Measurements from ENCODE around the gene PTPN6. TPM values are rescaled to one million over a fixed set of nuclear protein-coding genes. Genes with fewer than 3 reads are reported as not detected.

Gene PTPN6
- total RNA-seq, 2 experiments from 2014 or later = 37.1 to 116 TPM

GRCh38 chr12:6975297-6976032 lies 24.3 kb downstream of the PTPN6 start:
- intact Hi-C loops (cut with micrococcal nuclease; ENCODE audit: unreplicated experiment) = no loop called here
- H3K9me2 ChIP-seq (ENCODE audit: insufficient read depth, low read length) = no peaks in the 10 kb centered on the region
- peaks cover 78% of the 10 kb centered on the region for H3K36me3 ChIP-seq (ENCODE audit: insufficient read depth, low read length)
- peaks cover 43% of the 10 kb centered on the region for H3K4me1 ChIP-seq (ENCODE audit: insufficient read depth, low read length, poor library complexity, severe bottlenecking)
- H3K27ac ChIP-seq (ENCODE audit: low read depth, low read length, poor library complexity, severe bottlenecking) = peak overlapping the region; percentile 9
- DNase-seq (ENCODE audit: low spot score) = no peak
- no TSS peak for BruUV-seq (replicated peaks)
- no peak overlapping the region for H2AFZ ChIP-seq (ENCODE audit: low read length)
- ChIA-PET CTCF (ENCODE audit: unreplicated experiment) (no interaction called here), POLR2A (interaction anchor here (0.5 to 2.6 kb wide), 7 partner anchors 19 to 456 kb away, joined by 3 to 16 read pairs (median 4); partner anchors contain the start of genes C12orf57, LPCAT3 and RNU7-1)
- peaks cover 36% of the 10 kb centered on the region for H3K79me2 ChIP-seq (ENCODE audit: insufficient read depth, low read depth, low read length)
- no peaks in the 10 kb centered on the region for H4K20me1 ChIP-seq (ENCODE audit: insufficient read depth, low read length)
- H3K4me3 ChIP-seq (ENCODE audit: low read depth, low read length, poor library complexity, severe bottlenecking) = no peak overlapping the region
- H3K9me3 ChIP-seq (ENCODE audit: low read length) = no peaks in the 10 kb centered on the region
- H3K4me2 ChIP-seq (ENCODE audit: low read length) = no peak overlapping the region
- no peak for TF ChIP-seq EZH2phosphoT487 (IDR thresholded peaks at IDR 0.05; ENCODE audit: borderline replicate concordance, low read depth, low read length)
- no peak for TF ChIP-seq CTCF (conservative IDR thresholded peaks at IDR 0.05; ENCODE audit: low read length)

- peaks cover 94% of the 10 kb centered on the region for H3K36me3 ChIP-seq (ENCODE audit: insufficient read depth, low read length)
- H3K4me1 ChIP-seq (ENCODE audit: insufficient read depth, low read length, poor library complexity, severe bottlenecking) = peaks cover 32% of the 10 kb centered on the region
- peaks cover 16% of the 10 kb centered on the region for H3K79me2 ChIP-seq (ENCODE audit: insufficient read depth, low read depth, low read length)
- DNase-seq (ENCODE audit: low spot score) = no peak
- ChIA-PET POLR2A (interaction anchor here (0.5 to 1.6 kb wide), 4 partner anchors 9 to 81 kb away, joined by 3 to 7 read pairs (median 4); no protein-coding TSS in a partner anchor), CTCF (ENCODE audit: unreplicated experiment) (no interaction called here)
- H3K9me2 ChIP-seq (ENCODE audit: insufficient read depth, low read length) = no peaks in the 10 kb centered on the region
- no peaks in the 10 kb centered on the region for H4K20me1 ChIP-seq (ENCODE audit: insufficient read depth, low read length)
- no peak overlapping the region for H2AFZ ChIP-seq (ENCODE audit: low read length)
- no peak overlapping the region for H3K4me3 ChIP-seq (ENCODE audit: low read depth, low read length, poor library complexity, severe bottlenecking)
- TF ChIP-seq CTCF (conservative IDR thresholded peaks at IDR 0.05; ENCODE audit: low read length) = no peak
- TF ChIP-seq EZH2phosphoT487 (IDR thresholded peaks at IDR 0.05; ENCODE audit: borderline replicate concordance, low read depth, low read length) = no peak
- intact Hi-C loops (cut with micrococcal nuclease; ENCODE audit: unreplicated experiment) = no loop called here
- H3K27ac ChIP-seq (ENCODE audit: low read depth, low read length, poor library complexity, severe bottlenecking) = no peak overlapping the region
- H3K9me3 ChIP-seq (ENCODE audit: low read length) = no peaks in the 10 kb centered on the region
- no TSS peak for BruUV-seq (replicated peaks)
- no peak overlapping the region for H3K4me2 ChIP-seq (ENCODE audit: low read length)
These were observed 26.5 kb downstream of the PTPN6 start for GRCh38 chr12:6977653-6978052.

GRCh38 chr12:6978188-6978587 lies 27.0 kb downstream of the PTPN6 start:
- ChIA-PET CTCF (ENCODE audit: unreplicated experiment) (no interaction called here), POLR2A (interaction anchor here (0.7 to 1.6 kb wide), 3 partner anchors 9 to 47 kb away, joined by 3 to 7 read pairs (median 3); no protein-coding TSS in a partner anchor)
- intact Hi-C loops (cut with micrococcal nuclease; ENCODE audit: unreplicated experiment) = no loop called here
- peaks cover 27% of the 10 kb centered on the region for H3K4me1 ChIP-seq (ENCODE audit: insufficient read depth, low read length, poor library complexity, severe bottlenecking)
- no peaks in the 10 kb centered on the region for H4K20me1 ChIP-seq (ENCODE audit: insufficient read depth, low read length)
- no peak overlapping the region for H2AFZ ChIP-seq (ENCODE audit: low read length)
- TF ChIP-seq CTCF (conservative IDR thresholded peaks at IDR 0.05; ENCODE audit: low read length) (no peak), EZH2phosphoT487 (IDR thresholded peaks at IDR 0.05; ENCODE audit: borderline replicate concordance, low read depth, low read length) (no peak)
- H3K79me2 ChIP-seq (ENCODE audit: insufficient read depth, low read depth, low read length) = peaks cover 11% of the 10 kb centered on the region; the same call in 1 of the 2 replicates
- H3K4me3 ChIP-seq (ENCODE audit: low read depth, low read length, poor library complexity, severe bottlenecking) = no peak overlapping the region
- DNase-seq (ENCODE audit: low spot score) = no peak
- H3K27ac ChIP-seq (ENCODE audit: low read depth, low read length, poor library complexity, severe bottlenecking) = no peak overlapping the region
- H3K36me3 ChIP-seq (ENCODE audit: insufficient read depth, low read length) = peaks cover 92% of the 10 kb centered on the region
- H3K9me2 ChIP-seq (ENCODE audit: insufficient read depth, low read length) = no peaks in the 10 kb centered on the region
- BruUV-seq (replicated peaks) = no TSS peak
- H3K9me3 ChIP-seq (ENCODE audit: low read length) = no peaks in the 10 kb centered on the region
- no peak overlapping the region for H3K4me2 ChIP-seq (ENCODE audit: low read length)
